Sigmoid colon (tissue), 4 donors: ENCODE data around the gene DIRAS1.

Experiments used
- CTCF ChIP-seq, 4 experiments: fragments of 450-650 bp in 3 of 4; fragments of 200-600 bp in 1 of 4; IDR thresholded peaks; one replicate each; pipeline ENCODE4 v1.5.1; 2016 to 2019; ENCODE audit warnings: antibody characterized with exemption in 4 of 4, mild to moderate bottlenecking in 3 of 4, moderate library complexity in 2 of 4
- EP300 ChIP-seq, 4 donors: sonication (generic); formaldehyde crosslinking; IDR thresholded peaks; one replicate each; pipeline ENCODE4 v1.6.1; 2017; ENCODE audit warnings: antibody characterized with exemption in 4 of 4
- POLR2A ChIP-seq, 2 donors: fragments of 450-650 bp; IDR thresholded peaks; one replicate each; pipeline ENCODE4 v1.6.1; 2016; ENCODE audit warnings: antibody characterized with exemption in 2 of 2, mild to moderate bottlenecking in 2 of 2, moderate library complexity in 2 of 2
- POLR2AphosphoS5 ChIP-seq, 4 donors: sonication (generic); formaldehyde crosslinking; IDR thresholded peaks; one replicate each; pipeline ENCODE4 v1.6.1; 2017; ENCODE audit warnings: antibody characterized with exemption in 4 of 4

DNA sequence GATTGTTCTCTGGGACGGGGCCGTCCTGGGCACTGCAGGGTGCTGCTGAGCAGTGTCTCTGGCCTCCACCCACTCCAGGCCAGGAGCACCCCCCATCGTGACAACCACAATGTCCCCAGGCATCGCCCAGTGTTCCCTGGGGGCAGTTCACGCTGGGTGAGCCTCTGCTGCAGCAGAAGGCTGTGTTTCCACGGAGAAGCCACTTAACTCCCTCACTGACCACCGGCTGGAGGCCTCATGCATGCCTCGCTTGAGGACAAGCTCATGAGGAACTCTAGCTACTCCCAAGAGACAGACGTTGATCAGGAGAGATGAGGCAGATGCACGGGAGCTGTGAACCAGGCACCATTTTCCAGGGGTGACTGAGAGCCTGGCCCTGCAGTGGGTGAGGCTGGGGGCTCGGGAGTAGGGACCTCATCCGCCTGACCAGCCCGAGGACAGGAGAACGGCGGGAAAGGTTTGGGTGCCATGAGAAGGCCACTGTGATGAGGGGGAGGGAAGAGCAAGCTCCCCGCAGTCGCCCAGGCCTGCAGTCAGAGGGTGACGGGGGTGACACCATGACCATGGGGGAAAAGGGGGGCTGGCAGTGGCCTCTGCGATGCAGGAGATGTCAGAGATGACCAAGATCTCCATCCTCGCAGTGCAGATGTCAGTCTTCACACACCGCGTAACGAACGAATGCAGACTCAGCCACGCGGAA, 13.6 kb upstream of the DIRAS1 start:
- TF ChIP-seq CTCF (IDR thresholded peaks at IDR 0.05), result no peak
- no peak for TF ChIP-seq POLR2AphosphoS5 (IDR thresholded peaks at IDR 0.05)
- TF ChIP-seq POLR2A (IDR thresholded peaks at IDR 0.05), result no peak
- no peak for TF ChIP-seq EP300 (IDR thresholded peaks at IDR 0.05)
